IMR-90 (cell line): ENCODE data around the gene ATP5F1C. TPM values are rescaled to one million over a fixed set of nuclear protein-coding genes. Genes with fewer than 3 reads are reported as not detected.
"Not testable (repeated sequence)": the region's sequence is repeated elsewhere in the genome, so short reads cannot be mapped to it uniquely, and the experiment has no call there.

ENCODE experiments used
- ATAC-seq: fragments of 200-7000 bp; cut with Tn5 transposase; 2 replicates; pipeline ENCODE4 v1.9.1; 2020; ENCODE audit warnings: low read depth, mild to moderate bottlenecking, moderate library complexity
- BruUV-seq: library from RNA; stranded (reverse); fragments of 400-500 nt; replicated peaks from 2 replicates; lab custom pipeline; 2021; lab: Mats Ljungman, UMichigan
- CTCF ChIA-PET: fragments of 300-600 bp; formaldehyde crosslinking; extraction: SDS; loops from one replicate; lab custom pipeline; 2021; ENCODE audit warnings: antibody characterized with exemption; lab: Yijun Ruan, JAX
- POLR2A ChIA-PET: fragments of 300-600 bp; sonication (Branson Sonifier 250); formaldehyde crosslinking; loops from one replicate; lab custom pipeline; 2022; ENCODE audit warnings: antibody characterized with exemption; ENCODE audit not compliant: unreplicated experiment; lab: Charles Lee
- DNase-seq: peaks from one replicate; pipeline ENCODE4 v3.0.0; 2013
- H2AFZ ChIP-seq: replicated peaks from 2 replicates; pipeline ENCODE3; 2013; ENCODE audit warnings: low read length, mild to moderate bottlenecking; ENCODE audit not compliant: poor library complexity
- H2AK5ac ChIP-seq: 2 replicates; pipeline ENCODE4 v1.6.1; 2013; ENCODE audit warnings: low read depth, low read length, inconsistent platforms
- H2AK9ac ChIP-seq: replicated peaks from 2 replicates; pipeline ENCODE3; 2013; ENCODE audit warnings: mild to moderate bottlenecking, low read depth, low read length, moderate library complexity; ENCODE audit not compliant: poor library complexity
- H2BK120ac ChIP-seq: 2 replicates; pipeline ENCODE4 v1.6.1; 2013; ENCODE audit warnings: low read depth, low read length, inconsistent platforms
- H2BK15ac ChIP-seq: 3 replicates; pipeline ENCODE4 v1.6.1; 2013; ENCODE audit warnings: low read depth, low read length, inconsistent platforms
- H2BK20ac ChIP-seq: 2 replicates; pipeline ENCODE4 v1.6.1; 2013; ENCODE audit warnings: low read depth, mild to moderate bottlenecking, inconsistent platforms, low read length, moderate library complexity
- H2BK5ac ChIP-seq: 2 replicates; pipeline ENCODE4 v1.6.1; 2013; ENCODE audit warnings: mild to moderate bottlenecking, low read depth, low read length, inconsistent platforms; ENCODE audit not compliant: poor library complexity, severe bottlenecking
- H3K14ac ChIP-seq: replicated peaks from 2 replicates; pipeline ENCODE4 v1.6.1; 2013; ENCODE audit warnings: low read depth, low read length, inconsistent platforms
- H3K18ac ChIP-seq: 2 replicates; pipeline ENCODE4 v1.6.1; 2013; ENCODE audit warnings: low read depth, low read length, control low read depth
- H3K23ac ChIP-seq: 2 replicates; pipeline ENCODE4 v1.6.1; 2013; ENCODE audit warnings: low read depth, low read length, inconsistent platforms
- H3K27ac ChIP-seq: 2 replicates; pipeline ENCODE4 v1.5.1; 2013; ENCODE audit warnings: mild to moderate bottlenecking, control low read depth, low read length; ENCODE audit not compliant: insufficient read depth
- H3K27me3 ChIP-seq: 2 replicates; pipeline ENCODE4 v1.6.1; 2013; ENCODE audit warnings: low read length; ENCODE audit not compliant: control insufficient read depth, insufficient read depth
- H3K36me3 ChIP-seq: 2 replicates; pipeline ENCODE4 v1.6.1; 2013; ENCODE audit warnings: low read length, mixed read lengths; ENCODE audit not compliant: control insufficient read depth, insufficient read depth
- H3K4ac ChIP-seq: 2 replicates; pipeline ENCODE4 v1.6.1; 2013; ENCODE audit warnings: low read depth, low read length, inconsistent platforms
- H3K4me1 ChIP-seq: 2 replicates; pipeline ENCODE4 v1.6.1; 2013; ENCODE audit warnings: low read length, mixed read lengths; ENCODE audit not compliant: control insufficient read depth, insufficient read depth
- H3K4me2 ChIP-seq: 2 replicates; pipeline ENCODE4 v1.6.1; 2013; ENCODE audit warnings: low read depth, mild to moderate bottlenecking, control low read depth, low read length, moderate library complexity
- H3K4me3 ChIP-seq: 2 replicates; pipeline ENCODE4 v1.5.1; 2013; ENCODE audit warnings: low read depth, mild to moderate bottlenecking, control low read depth, low read length, moderate library complexity; ENCODE audit not compliant: insufficient read depth
- H3K56ac ChIP-seq: 2 replicates; pipeline ENCODE4 v1.6.1; 2013; ENCODE audit warnings: low read length, inconsistent platforms; ENCODE audit not compliant: insufficient read depth; ENCODE audit errors: extremely low read depth
- H3K79me1 ChIP-seq, 2 experiments: 2 replicates each; pipeline ENCODE4 v1.6.1; 2013; ENCODE audit warnings: low read length in 2 of 2, inconsistent platforms in 1 of 2, low read depth in 1 of 2
- H3K9ac ChIP-seq: 2 replicates; pipeline ENCODE4 v1.6.1; 2013; ENCODE audit warnings: low read depth, low read length, control low read depth
- H3K9me1 ChIP-seq: 2 replicates; pipeline ENCODE4 v1.6.1; 2013; ENCODE audit warnings: low read length, inconsistent platforms; ENCODE audit not compliant: insufficient read depth
- H3K9me3 ChIP-seq: 2 replicates; pipeline ENCODE4 v1.6.1; 2013; ENCODE audit warnings: low read length; ENCODE audit not compliant: control insufficient read depth, insufficient read depth
- H4K20me1 ChIP-seq: 2 replicates; pipeline ENCODE4 v1.6.1; 2013; ENCODE audit warnings: low read length, inconsistent platforms; ENCODE audit not compliant: insufficient read depth
- H4K5ac ChIP-seq: 2 replicates; pipeline ENCODE4 v1.6.1; 2013; ENCODE audit warnings: mild to moderate bottlenecking, low read depth, low read length, control low read depth
- H4K8ac ChIP-seq, 2 experiments: 2 replicates each; pipeline ENCODE4 v1.6.1; 2013; ENCODE audit warnings: low read depth in 2 of 2, low read length in 2 of 2, control low read depth in 1 of 2, inconsistent platforms in 1 of 2
- H4K91ac ChIP-seq: 2 replicates; pipeline ENCODE4 v1.6.1; 2013; ENCODE audit warnings: low read depth, low read length, inconsistent platforms; ENCODE audit not compliant: insufficient read depth
- CTCF ChIP-seq: conservative IDR thresholded peaks from 2 replicates; pipeline ENCODE4 v1.5.1; 2012; ENCODE audit warnings: mild to moderate bottlenecking, low read depth, low read length, improper control_type of control experiment
- MAFK ChIP-seq: IDR thresholded peaks from 2 replicates; pipeline ENCODE4 v1.6.1; 2012; ENCODE audit warnings: low read depth, low read length, improper control_type of control experiment
- USF2 ChIP-seq: fragments of 150-350 bp; IDR thresholded peaks from 2 replicates; pipeline ENCODE4 v1.6.1; 2017; ENCODE audit warnings: mild to moderate bottlenecking, antibody characterized with exemption, low read length, low read depth
- WGBS, 2 experiments: methylation state at CpG; one replicate each; pipeline versions ENCODE4 v1.1.5 to v1.1.7; 2013; ENCODE audit warnings: missing lambda C conversion rate in 2 of 2; ENCODE audit not compliant: insufficient read length in 1 of 2; ENCODE audit errors: extremely low coverage in 2 of 2; 5-methylcytosine and 5-hydroxymethylcytosine counted together
- dilution Hi-C: fragments of 300-500 bp; cut with HindIII; formaldehyde crosslinking; loops from one replicate; pipeline ENCODE4 v1.14.3; 2018; ENCODE audit warnings: low sequenced_read_pairs; ENCODE audit not compliant: unreplicated experiment
- in situ Hi-C: fragments of 300-500 bp; cut with MboI; formaldehyde crosslinking; loops from 3 replicates; pipeline ENCODE4 v1.14.3; 2019; ENCODE audit warnings: low sequenced_read_pairs, inconsistent platforms, mixed read lengths
- intact Hi-C: fragments of 100-400 bp; cut with micrococcal nuclease; formaldehyde crosslinking; loops from 2 replicates; pipeline ENCODE4 v1.10.0; 2022
- polyA plus RNA-seq, 3 experiments: library from polyadenylated mRNA; depleted of rRNA; stranded (reverse); fragments of >200 nt; gene quantifications; 2 replicates each; pipeline ENCODE4 v1.2.3, GENCODE V29; 2012; ENCODE audit warnings: low replicate concordance in 1 of 3
- total RNA-seq: library from RNA; depleted of rRNA; stranded (reverse); fragments of >200 nt; gene quantifications from 2 replicates; pipeline ENCODE4 v1.2.3, GENCODE V29; 2012

Gene ATP5F1C
- total and polyA plus RNA-seq, 2 of the 4 experiments (the other 2 are of a cell fraction), result 357 to 367 TPM

- Histone ChIP-seq H3K9me1 (no peaks in the 10 kb centered on the region; the same call in 1 of the 2 replicates), H3K56ac (no peak overlapping the region), H3K9ac (no peak overlapping the region), H3K27me3 (no peaks in the 10 kb centered on the region), H3K4me2 (no peak overlapping the region), H3K4me1 (no peaks in the 10 kb centered on the region; the same call in 1 of the 2 replicates), H3K9me3 (no peaks in the 10 kb centered on the region), H3K4ac (no peak overlapping the region), H4K5ac (no peak overlapping the region), H3K36me3 (peaks cover 36% of the 10 kb centered on the region), H2AK9ac (no peak overlapping the region), H2BK5ac (no peak overlapping the region), H4K20me1 (0 out of 2 replicates have a peak, but pooled peaks cover 6% of the 10 kb centered on the region), H4K91ac (no peak overlapping the region), H2AK5ac (no peak overlapping the region), H3K23ac (no peak overlapping the region), H2BK15ac (no peak overlapping the region), H4K8ac (no peak overlapping the region), H3K27ac (no peak overlapping the region), H3K18ac (no peak overlapping the region), H3K14ac (no peak overlapping the region), H3K4me3 (no peak overlapping the region), H2BK120ac (no peak overlapping the region), H2BK20ac (no peak overlapping the region), H3K79me1 (peaks cover 12 to 22% of the 10 kb centered on the region in 2 experiments), H2AFZ (no peak overlapping the region)
- WGBS, 2 experiments, result no CpG with 5 or more reads among the region's 2 CpGs
- no peak for TF ChIP-seq USF2
- TF ChIP-seq CTCF, result no peak
- no peak for TF ChIP-seq MAFK
- in situ Hi-C loops, result loop anchor here (25.0 kb wide), 1 partner anchor 1039 kb away; no protein-coding TSS in a partner anchor
- no TSS peak for BruUV-seq
- dilution Hi-C loops, result no loop called here
- CTCF ChIA-PET, result interaction anchor here (0.6 kb wide), 1 partner anchor 1180 kb away, joined by 9 read pairs; no protein-coding TSS in a partner anchor
- DNase-seq, result no peak
- ATAC-seq, result no peak
- intact Hi-C loops, result no loop called here
- POLR2A ChIA-PET, result interaction anchor here (0.6 to 0.9 kb wide), 2 partner anchors 8 to 11 kb away, joined by 5 read pairs; partner anchors contain the start of genes ATP5F1C and KIN
Measured at GRCh38 chr10:7776777-7777176, 11.2 kb upstream of the ATP5F1C start.

GRCh38 chr10:7782194-7782593 lies 5.8 kb upstream of the ATP5F1C start:
- H2BK15ac ChIP-seq, H3K27me3 ChIP-seq, intact Hi-C loops, H3K4me2 ChIP-seq, H4K8ac ChIP-seq, H3K9me3 ChIP-seq, BruUV-seq, H3K14ac ChIP-seq, H2BK120ac ChIP-seq, H3K4me3 ChIP-seq, H3K4me1 ChIP-seq, H3K23ac ChIP-seq, H4K91ac ChIP-seq, H3K9ac ChIP-seq, H3K4ac ChIP-seq, DNase-seq, CTCF ChIA-PET, H3K9me1 ChIP-seq, H3K18ac ChIP-seq, H2AFZ ChIP-seq, H2AK9ac ChIP-seq, H4K5ac ChIP-seq, ATAC-seq, dilution Hi-C loops, H2AK5ac ChIP-seq, H2BK5ac ChIP-seq, H3K27ac ChIP-seq, H2BK20ac ChIP-seq, POLR2A ChIA-PET, H3K56ac ChIP-seq: not testable (repeated sequence)
- Histone ChIP-seq H3K79me1 (peaks cover 17 to 26% of the 10 kb centered on the region in 2 experiments), H4K20me1 (peaks cover 17% of the 10 kb centered on the region; the same call in 1 of the 2 replicates), H3K36me3 (peaks cover 20% of the 10 kb centered on the region)
- 100% methylated on average over 2 of the region's 6 CpGs; no CpG with 5 or more reads in 1 of the 2 experiments for WGBS, 2 experiments
- in situ Hi-C loops, result loop anchor here (25.0 kb wide), 1 partner anchor 1045 kb away; no protein-coding TSS in a partner anchor
